IMR-90 (cell line): ENCODE results near the gene ITPKB. TPM values are rescaled to one million over a fixed set of nuclear protein-coding genes. Genes with fewer than 3 reads are reported as not detected.

Source experiments
- ATAC-seq: fragments of 200-7000 bp; cut with Tn5 transposase; 2 replicates; pipeline ENCODE4 v1.9.1; 2020; ENCODE audit warnings: low read depth, mild to moderate bottlenecking, moderate library complexity
- BruUV-seq: library from RNA; stranded (reverse); fragments of 400-500 nt; replicated peaks from 2 replicates; lab custom pipeline; 2021; lab: Mats Ljungman, UMichigan
- CTCF ChIA-PET: fragments of 300-600 bp; formaldehyde crosslinking; extraction: SDS; loops from one replicate; lab custom pipeline; 2021; ENCODE audit warnings: antibody characterized with exemption; lab: Yijun Ruan, JAX
- POLR2A ChIA-PET: fragments of 300-600 bp; sonication (Branson Sonifier 250); formaldehyde crosslinking; loops from one replicate; lab custom pipeline; 2022; ENCODE audit warnings: antibody characterized with exemption; ENCODE audit not compliant: unreplicated experiment; lab: Charles Lee
- DNase-seq: peaks from one replicate; pipeline ENCODE4 v3.0.0; 2013
- H2AFZ ChIP-seq: replicated peaks from 2 replicates; pipeline ENCODE3; 2013; ENCODE audit warnings: low read length, mild to moderate bottlenecking; ENCODE audit not compliant: poor library complexity
- H2AK5ac ChIP-seq: 2 replicates; pipeline ENCODE4 v1.6.1; 2013; ENCODE audit warnings: low read depth, low read length, inconsistent platforms
- H2AK9ac ChIP-seq: replicated peaks from 2 replicates; pipeline ENCODE3; 2013; ENCODE audit warnings: mild to moderate bottlenecking, low read depth, low read length, moderate library complexity; ENCODE audit not compliant: poor library complexity
- H2BK120ac ChIP-seq: 2 replicates; pipeline ENCODE4 v1.6.1; 2013; ENCODE audit warnings: low read depth, low read length, inconsistent platforms
- H2BK15ac ChIP-seq: 3 replicates; pipeline ENCODE4 v1.6.1; 2013; ENCODE audit warnings: low read depth, low read length, inconsistent platforms
- H2BK20ac ChIP-seq: 2 replicates; pipeline ENCODE4 v1.6.1; 2013; ENCODE audit warnings: low read depth, mild to moderate bottlenecking, inconsistent platforms, low read length, moderate library complexity
- H2BK5ac ChIP-seq: 2 replicates; pipeline ENCODE4 v1.6.1; 2013; ENCODE audit warnings: mild to moderate bottlenecking, low read depth, low read length, inconsistent platforms; ENCODE audit not compliant: poor library complexity, severe bottlenecking
- H3K14ac ChIP-seq: replicated peaks from 2 replicates; pipeline ENCODE4 v1.6.1; 2013; ENCODE audit warnings: low read depth, low read length, inconsistent platforms
- H3K18ac ChIP-seq: 2 replicates; pipeline ENCODE4 v1.6.1; 2013; ENCODE audit warnings: low read depth, low read length, control low read depth
- H3K23ac ChIP-seq: 2 replicates; pipeline ENCODE4 v1.6.1; 2013; ENCODE audit warnings: low read depth, low read length, inconsistent platforms
- H3K27ac ChIP-seq: 2 replicates; pipeline ENCODE4 v1.5.1; 2013; ENCODE audit warnings: mild to moderate bottlenecking, control low read depth, low read length; ENCODE audit not compliant: insufficient read depth
- H3K27me3 ChIP-seq: 2 replicates; pipeline ENCODE4 v1.6.1; 2013; ENCODE audit warnings: low read length; ENCODE audit not compliant: control insufficient read depth, insufficient read depth
- H3K36me3 ChIP-seq: 2 replicates; pipeline ENCODE4 v1.6.1; 2013; ENCODE audit warnings: low read length, mixed read lengths; ENCODE audit not compliant: control insufficient read depth, insufficient read depth
- H3K4ac ChIP-seq: 2 replicates; pipeline ENCODE4 v1.6.1; 2013; ENCODE audit warnings: low read depth, low read length, inconsistent platforms
- H3K4me1 ChIP-seq: 2 replicates; pipeline ENCODE4 v1.6.1; 2013; ENCODE audit warnings: low read length, mixed read lengths; ENCODE audit not compliant: control insufficient read depth, insufficient read depth
- H3K4me2 ChIP-seq: 2 replicates; pipeline ENCODE4 v1.6.1; 2013; ENCODE audit warnings: low read depth, mild to moderate bottlenecking, control low read depth, low read length, moderate library complexity
- H3K4me3 ChIP-seq: 2 replicates; pipeline ENCODE4 v1.5.1; 2013; ENCODE audit warnings: low read depth, mild to moderate bottlenecking, control low read depth, low read length, moderate library complexity; ENCODE audit not compliant: insufficient read depth
- H3K56ac ChIP-seq: 2 replicates; pipeline ENCODE4 v1.6.1; 2013; ENCODE audit warnings: low read length, inconsistent platforms; ENCODE audit not compliant: insufficient read depth; ENCODE audit errors: extremely low read depth
- H3K79me1 ChIP-seq, 2 experiments: 2 replicates each; pipeline ENCODE4 v1.6.1; 2013; ENCODE audit warnings: low read length in 2 of 2, inconsistent platforms in 1 of 2, low read depth in 1 of 2
- H3K9ac ChIP-seq: 2 replicates; pipeline ENCODE4 v1.6.1; 2013; ENCODE audit warnings: low read depth, low read length, control low read depth
- H3K9me1 ChIP-seq: 2 replicates; pipeline ENCODE4 v1.6.1; 2013; ENCODE audit warnings: low read length, inconsistent platforms; ENCODE audit not compliant: insufficient read depth
- H3K9me3 ChIP-seq: 2 replicates; pipeline ENCODE4 v1.6.1; 2013; ENCODE audit warnings: low read length; ENCODE audit not compliant: control insufficient read depth, insufficient read depth
- H4K20me1 ChIP-seq: 2 replicates; pipeline ENCODE4 v1.6.1; 2013; ENCODE audit warnings: low read length, inconsistent platforms; ENCODE audit not compliant: insufficient read depth
- H4K5ac ChIP-seq: 2 replicates; pipeline ENCODE4 v1.6.1; 2013; ENCODE audit warnings: mild to moderate bottlenecking, low read depth, low read length, control low read depth
- H4K8ac ChIP-seq, 2 experiments: 2 replicates each; pipeline ENCODE4 v1.6.1; 2013; ENCODE audit warnings: low read depth in 2 of 2, low read length in 2 of 2, control low read depth in 1 of 2, inconsistent platforms in 1 of 2
- H4K91ac ChIP-seq: 2 replicates; pipeline ENCODE4 v1.6.1; 2013; ENCODE audit warnings: low read depth, low read length, inconsistent platforms; ENCODE audit not compliant: insufficient read depth
- CEBPB ChIP-seq: IDR thresholded peaks from 2 replicates; pipeline ENCODE4 v1.6.1; 2012; ENCODE audit warnings: low read depth, low read length, improper control_type of control experiment
- CHD1 ChIP-seq: IDR thresholded peaks from 2 replicates; pipeline ENCODE4 v1.6.1; 2012; ENCODE audit warnings: low read depth, low read length, improper control_type of control experiment
- ELK1 ChIP-seq: fragments of 150-350 bp; IDR thresholded peaks from 2 replicates; pipeline ENCODE4 v1.6.1; 2016; ENCODE audit warnings: low read depth, mild to moderate bottlenecking, low read length, moderate library complexity, borderline replicate concordance
- MXI1 ChIP-seq: IDR thresholded peaks from 2 replicates; pipeline ENCODE4 v1.6.1; 2012; ENCODE audit warnings: low read depth, mild to moderate bottlenecking, low read length, moderate library complexity, borderline replicate concordance
- NFE2L2 ChIP-seq: fragments of 150-350 bp; IDR thresholded peaks from 2 replicates; pipeline ENCODE4 v1.6.1; 2016; ENCODE audit warnings: low read depth, mild to moderate bottlenecking, low read length
- POLR2A ChIP-seq: IDR thresholded peaks from 2 replicates; pipeline ENCODE4 v1.6.1; 2012; ENCODE audit warnings: mild to moderate bottlenecking, low read depth, low read length
- WGBS, 2 experiments: methylation state at CpG; one replicate each; pipeline versions ENCODE4 v1.1.5 to v1.1.7; 2013; ENCODE audit warnings: missing lambda C conversion rate in 2 of 2; ENCODE audit not compliant: insufficient read length in 1 of 2; ENCODE audit errors: extremely low coverage in 2 of 2; 5-methylcytosine and 5-hydroxymethylcytosine counted together
- dilution Hi-C: fragments of 300-500 bp; cut with HindIII; formaldehyde crosslinking; loops from one replicate; pipeline ENCODE4 v1.14.3; 2018; ENCODE audit warnings: low sequenced_read_pairs; ENCODE audit not compliant: unreplicated experiment
- in situ Hi-C: fragments of 300-500 bp; cut with MboI; formaldehyde crosslinking; loops from 3 replicates; pipeline ENCODE4 v1.14.3; 2019; ENCODE audit warnings: low sequenced_read_pairs, inconsistent platforms, mixed read lengths
- intact Hi-C: fragments of 100-400 bp; cut with micrococcal nuclease; formaldehyde crosslinking; loops from 2 replicates; pipeline ENCODE4 v1.10.0; 2022
- polyA plus RNA-seq, 3 experiments: library from polyadenylated mRNA; depleted of rRNA; stranded (reverse); fragments of >200 nt; gene quantifications; 2 replicates each; pipeline ENCODE4 v1.2.3, GENCODE V29; 2012; ENCODE audit warnings: low replicate concordance in 1 of 3
- total RNA-seq: library from RNA; depleted of rRNA; stranded (reverse); fragments of >200 nt; gene quantifications from 2 replicates; pipeline ENCODE4 v1.2.3, GENCODE V29; 2012

Gene ITPKB
- total and polyA plus RNA-seq, 2 of the 4 experiments (the other 2 are of a cell fraction), result 0.72 to 1.4 TPM

DNA sequence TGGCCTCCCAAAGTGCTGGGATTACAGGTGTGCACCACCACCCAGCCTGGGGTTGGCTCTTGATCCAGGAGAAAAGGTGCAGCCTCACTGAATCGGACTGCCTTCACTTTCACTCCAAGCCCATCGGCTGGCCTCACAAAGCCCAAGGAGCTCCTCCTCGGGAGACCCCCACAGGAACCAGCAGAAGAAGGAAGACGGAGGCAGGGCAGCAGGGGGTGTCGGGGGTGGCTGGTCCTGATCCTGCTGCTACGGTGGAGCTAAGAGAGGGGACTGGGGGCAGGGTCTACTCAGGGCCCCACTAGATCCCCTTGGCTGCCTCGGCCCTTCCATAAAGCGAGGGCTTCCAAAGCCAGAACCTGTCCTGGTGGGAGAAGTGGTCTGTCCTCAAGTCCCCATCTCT lies 96.7 kb downstream of the ITPKB start:
- intact Hi-C loops, result no loop called here
- no peak for ATAC-seq
- POLR2A ChIA-PET, result no interaction called here

More for the DNA sequence above, 96.7 kb downstream of the ITPKB start:
- no peak for DNase-seq
- CTCF ChIA-PET, result no interaction called here
- Histone ChIP-seq H4K91ac (no peak overlapping the region), H3K4me1 (peaks cover 22% of the 10 kb centered on the region), H2BK5ac (no peak overlapping the region), H2BK15ac (no peak overlapping the region; the same call in 2 of the 3 replicates), H3K4me3 (no peak overlapping the region), H3K27ac (no peak overlapping the region), H3K18ac (no peak overlapping the region), H3K23ac (no peak overlapping the region), H3K9ac (no peak overlapping the region), H2AFZ (no peak overlapping the region), H2BK120ac (no peak overlapping the region), H3K79me1 (no peaks in the 10 kb centered on the region), H3K36me3 (peaks cover 5% of the 10 kb centered on the region; the same call in 1 of the 2 replicates), H2BK20ac (no peak overlapping the region), H3K9me1 (peaks cover 5% of the 10 kb centered on the region; the same call in 1 of the 2 replicates), H3K27me3 (no peaks in the 10 kb centered on the region), H3K14ac (no peak overlapping the region), H2AK9ac (peak overlapping the region; percentile 60), H4K8ac (no peak overlapping the region), H4K5ac (no peak overlapping the region), H3K4ac (no peak overlapping the region; the same call in 1 of the 2 replicates), H4K20me1 (no peaks in the 10 kb centered on the region), H3K4me2 (no peak overlapping the region), H3K9me3 (no peaks in the 10 kb centered on the region), H2AK5ac (0 out of 2 replicates have a peak overlapping the region, but pooled peaks have one; percentile 12), H3K56ac (no peak overlapping the region)
- 100% methylated on average over 2 of the region's 8 CpGs; no CpG with 5 or more reads in 1 of the 2 experiments for WGBS, 2 experiments
- TF ChIP-seq NFE2L2 (no peak), POLR2A (no peak), CHD1 (no peak), MXI1 (no peak), CEBPB (no peak), ELK1 (no peak)
- no TSS peak for BruUV-seq
- dilution Hi-C loops, result no loop called here
- in situ Hi-C loops, result no loop called here
